GM19035 (cell line): ENCODE data around the gene FAM219B.

Experiments
- ATAC-seq: cut with Tn5 transposase; IDR thresholded peaks from one replicate; pipeline ENCODE4 v1.9.1; 2021; ENCODE audit not compliant: unreplicated experiment

The FAM219B gene

GRCh38 chr15:74850393-74850792 is 56.3 kb downstream of the FAM219B start:
- no peak for ATAC-seq
